ENCODE results near the gene SESN1.

Gene SESN1

GRCh38 chr6:108945681-108946159 lies 148.9 kb downstream of the SESN1 start:
- H3K27ac Mint-ChIP-seq: no peak overlapping the region
- H3K9me3 Mint-ChIP-seq: no peaks in the 10 kb centered on the region
- peaks cover 59% of the 10 kb centered on the region for H3K4me1 Mint-ChIP-seq
- TF ChIP-seq, protein P1, sequence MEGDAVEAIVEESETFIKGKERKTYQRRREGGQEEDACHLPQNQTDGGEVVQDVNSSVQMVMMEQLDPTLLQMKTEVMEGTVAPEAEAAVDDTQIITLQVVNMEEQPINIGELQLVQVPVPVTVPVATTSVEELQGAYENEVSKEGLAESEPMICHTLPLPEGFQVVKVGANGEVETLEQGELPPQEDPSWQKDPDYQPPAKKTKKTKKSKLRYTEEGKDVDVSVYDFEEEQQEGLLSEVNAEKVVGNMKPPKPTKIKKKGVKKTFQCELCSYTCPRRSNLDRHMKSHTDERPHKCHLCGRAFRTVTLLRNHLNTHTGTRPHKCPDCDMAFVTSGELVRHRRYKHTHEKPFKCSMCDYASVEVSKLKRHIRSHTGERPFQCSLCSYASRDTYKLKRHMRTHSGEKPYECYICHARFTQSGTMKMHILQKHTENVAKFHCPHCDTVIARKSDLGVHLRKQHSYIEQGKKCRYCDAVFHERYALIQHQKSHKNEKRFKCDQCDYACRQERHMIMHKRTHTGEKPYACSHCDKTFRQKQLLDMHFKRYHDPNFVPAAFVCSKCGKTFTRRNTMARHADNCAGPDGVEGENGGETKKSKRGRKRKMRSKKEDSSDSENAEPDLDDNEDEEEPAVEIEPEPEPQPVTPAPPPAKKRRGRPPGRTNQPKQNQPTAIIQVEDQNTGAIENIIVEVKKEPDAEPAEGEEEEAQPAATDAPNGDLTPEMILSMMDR (IDR thresholded peaks at IDR 0.05): no peak
- H3K36me3 Mint-ChIP-seq (ENCODE audit: low read depth): no peaks in the 10 kb centered on the region
- peak; percentile 17 for DNase-seq
- peaks cover 7% of the 10 kb centered on the region for H3K27me3 Mint-ChIP-seq (ENCODE audit: low read depth, poor library complexity)
- no peak overlapping the region for H3K4me3 Mint-ChIP-seq

GRCh38 chr6:108944707-108945680 lies 149.7 kb downstream of the SESN1 start:
- DNase-seq: no peak
- Mint-ChIP-seq H3K36me3 (ENCODE audit: low read depth) (no peaks in the 10 kb centered on the region), H3K4me3 (no peak overlapping the region), H3K27me3 (ENCODE audit: low read depth, poor library complexity) (peaks cover 7% of the 10 kb centered on the region), H3K9me3 (no peaks in the 10 kb centered on the region), H3K27ac (peak overlapping the region; percentile 44), H3K4me1 (peaks cover 61% of the 10 kb centered on the region)
- TF ChIP-seq, protein P1 (IDR thresholded peaks at IDR 0.05): no peak

- Mint-ChIP-seq H3K4me1 (peaks cover 61% of the 10 kb centered on the region), H3K9me3 (peaks cover 5% of the 10 kb centered on the region), H3K4me3 (no peak overlapping the region), H3K36me3 (ENCODE audit: low read depth) (peaks cover 5% of the 10 kb centered on the region), H3K27ac (no peak overlapping the region), H3K27me3 (ENCODE audit: low read depth, poor library complexity) (peaks cover 7% of the 10 kb centered on the region)
- no peak for DNase-seq
- TF ChIP-seq, protein P1 (IDR thresholded peaks at IDR 0.05): no peak
Observed at GRCh38 chr6:108944071-108944470, 150.6 kb downstream of the SESN1 start.

GRCh38 chr6:108942556-108943492 lies 151.8 kb downstream of the SESN1 start:
- DNase-seq: no peak
- Mint-ChIP-seq H3K4me1 (peaks cover 50% of the 10 kb centered on the region), H3K27me3 (ENCODE audit: low read depth, poor library complexity) (peaks cover 3% of the 10 kb centered on the region), H3K4me3 (no peak overlapping the region), H3K9me3 (peaks cover 7% of the 10 kb centered on the region), H3K27ac (peak overlapping the region; percentile 59), H3K36me3 (ENCODE audit: low read depth) (peaks cover 5% of the 10 kb centered on the region)
- TF ChIP-seq, protein P1 (IDR thresholded peaks at IDR 0.05): no peak

DNA sequence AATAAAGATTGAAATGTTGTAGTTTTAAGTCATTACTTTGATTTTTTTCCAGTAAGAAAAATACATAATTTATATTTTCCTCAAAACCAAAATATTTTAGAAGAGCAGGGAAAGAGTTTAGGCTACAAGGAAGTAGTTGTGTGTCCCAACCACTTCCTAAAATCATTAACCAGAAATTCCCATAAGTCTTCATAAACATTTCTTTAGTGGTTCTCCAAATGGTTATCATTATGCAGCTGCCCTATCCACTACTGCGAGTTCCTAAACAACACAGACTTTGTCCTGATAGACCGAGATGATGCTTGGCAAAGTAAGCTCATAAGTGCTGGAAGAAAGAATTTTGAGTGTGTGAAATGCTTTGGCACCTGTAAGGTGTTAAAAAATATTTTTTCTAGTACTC lies 152.8 kb downstream of the SESN1 start:
- peaks cover 7% of the 10 kb centered on the region for H3K9me3 Mint-ChIP-seq
- no peak overlapping the region for H3K4me3 Mint-ChIP-seq

More for the DNA sequence above, 152.8 kb downstream of the SESN1 start:
- Mint-ChIP-seq H3K4me1 (peaks cover 40% of the 10 kb centered on the region), H3K36me3 (ENCODE audit: low read depth) (peaks cover 5% of the 10 kb centered on the region), H3K27me3 (ENCODE audit: low read depth, poor library complexity) (peaks cover 3% of the 10 kb centered on the region), H3K27ac (no peak overlapping the region)
- TF ChIP-seq, protein P1 (IDR thresholded peaks at IDR 0.05): no peak
- DNase-seq: no peak

Data from nephron progenitor cell (in vitro differentiated cells).